GM06990 (cell line): Measurements from ENCODE around the gene FAM174C.
"Not testable (repeated sequence)": the region's sequence is repeated elsewhere in the genome, so short reads cannot be mapped to it uniquely, and the experiment has no call there.

Experiments used
- DNase-seq: peaks from one replicate; pipeline ENCODE4 v3.0.0-alpha.2; 2011; ENCODE audit not compliant: insufficient read length; ENCODE audit errors: extremely low read depth
- H3K27me3 ChIP-seq: replicated peaks from 2 replicates; pipeline ENCODE4 v1.6.0; 2011; ENCODE audit warnings: low read length; ENCODE audit not compliant: control insufficient read depth, insufficient read depth
- H3K36me3 ChIP-seq: 2 replicates; pipeline ENCODE4 v1.5.1; 2011; ENCODE audit warnings: low read length; ENCODE audit not compliant: control insufficient read depth, insufficient read depth
- H3K4me3 ChIP-seq: replicated peaks from 2 replicates; pipeline ENCODE4 v1.5.1; 2011; ENCODE audit warnings: low read depth, mild to moderate bottlenecking, control low read depth, low read length
- TF ChIP-seq, protein P1 (sequence below): IDR thresholded peaks from 2 replicates; pipeline ENCODE4 v1.5.1; 2011; ENCODE audit warnings: low read length, control low read depth, mild to moderate bottlenecking, inconsistent platforms; ENCODE audit not compliant: insufficient read depth, poor library complexity, severe bottlenecking

FAM174C gene

GRCh38 chr19:1317274-1318003, 42.1 kb downstream of the FAM174C start:
- DNase-seq: peak; percentile 3
- TF ChIP-seq, protein P1, sequence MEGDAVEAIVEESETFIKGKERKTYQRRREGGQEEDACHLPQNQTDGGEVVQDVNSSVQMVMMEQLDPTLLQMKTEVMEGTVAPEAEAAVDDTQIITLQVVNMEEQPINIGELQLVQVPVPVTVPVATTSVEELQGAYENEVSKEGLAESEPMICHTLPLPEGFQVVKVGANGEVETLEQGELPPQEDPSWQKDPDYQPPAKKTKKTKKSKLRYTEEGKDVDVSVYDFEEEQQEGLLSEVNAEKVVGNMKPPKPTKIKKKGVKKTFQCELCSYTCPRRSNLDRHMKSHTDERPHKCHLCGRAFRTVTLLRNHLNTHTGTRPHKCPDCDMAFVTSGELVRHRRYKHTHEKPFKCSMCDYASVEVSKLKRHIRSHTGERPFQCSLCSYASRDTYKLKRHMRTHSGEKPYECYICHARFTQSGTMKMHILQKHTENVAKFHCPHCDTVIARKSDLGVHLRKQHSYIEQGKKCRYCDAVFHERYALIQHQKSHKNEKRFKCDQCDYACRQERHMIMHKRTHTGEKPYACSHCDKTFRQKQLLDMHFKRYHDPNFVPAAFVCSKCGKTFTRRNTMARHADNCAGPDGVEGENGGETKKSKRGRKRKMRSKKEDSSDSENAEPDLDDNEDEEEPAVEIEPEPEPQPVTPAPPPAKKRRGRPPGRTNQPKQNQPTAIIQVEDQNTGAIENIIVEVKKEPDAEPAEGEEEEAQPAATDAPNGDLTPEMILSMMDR: no peak
- Histone ChIP-seq H3K27me3 (peaks cover 1% of the 10 kb centered on the region; the same call in 1 of the 2 replicates), H3K36me3 (no peaks in the 10 kb centered on the region), H3K4me3 (no peak overlapping the region)

DNA sequence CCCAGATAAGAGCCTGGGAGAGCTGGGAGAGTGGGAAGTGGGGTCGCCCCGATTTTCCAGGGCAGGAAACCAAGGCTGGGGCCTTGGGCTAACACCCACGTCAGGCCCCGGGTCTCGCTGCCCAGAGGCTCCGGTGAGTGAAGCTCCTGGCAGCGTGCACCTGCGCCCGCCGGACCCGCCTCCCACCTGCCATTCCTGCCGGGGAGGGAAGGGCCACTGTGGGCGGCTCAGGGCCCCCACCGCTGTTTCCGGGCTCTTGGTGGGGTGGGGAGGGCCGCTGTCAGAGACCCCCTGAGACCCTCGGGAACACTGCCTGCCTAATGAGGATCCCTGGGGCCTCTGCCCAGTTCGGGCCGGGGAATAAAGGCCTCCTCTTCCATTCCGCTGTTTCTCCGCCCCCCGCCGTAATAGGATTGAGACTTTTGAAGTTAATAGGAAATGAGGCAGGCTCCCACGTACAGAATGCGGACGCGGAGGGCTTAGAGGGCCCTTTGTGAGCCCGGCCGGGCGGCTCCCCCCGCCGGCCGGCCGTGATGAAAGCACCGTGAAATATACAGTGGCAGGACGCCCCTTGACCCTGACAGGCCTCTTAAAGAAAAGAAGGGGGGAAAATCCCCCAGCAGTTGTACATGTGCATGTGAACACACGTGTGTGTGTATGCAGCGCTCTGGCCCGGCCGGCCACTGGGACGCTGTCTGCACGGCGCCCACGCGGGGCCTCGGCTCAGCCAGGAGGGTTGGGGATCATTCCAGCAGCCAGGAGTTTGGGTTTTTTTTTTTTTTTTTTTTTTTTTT, 43.5 kb downstream of the FAM174C start:
- Histone ChIP-seq H3K36me3 (no peaks in the 10 kb centered on the region), H3K27me3 (peaks cover 1% of the 10 kb centered on the region), H3K4me3 (no peak overlapping the region)
- TF ChIP-seq, protein P1: no peak
- no peak for DNase-seq

GRCh38 chr19:1320282-1320650, 44.9 kb downstream of the FAM174C start:
- H3K4me3 ChIP-seq, DNase-seq, H3K36me3 ChIP-seq, H3K27me3 ChIP-seq: not testable (repeated sequence)

GRCh38 chr19:1321539-1321938, 46.2 kb downstream of the FAM174C start:
- H3K36me3 ChIP-seq: no peaks in the 10 kb centered on the region
- DNase-seq: no peak
- TF ChIP-seq, protein P1: no peak
- peaks cover 3% of the 10 kb centered on the region for H3K27me3 ChIP-seq
- H3K4me3 ChIP-seq: no peak overlapping the region

DNA sequence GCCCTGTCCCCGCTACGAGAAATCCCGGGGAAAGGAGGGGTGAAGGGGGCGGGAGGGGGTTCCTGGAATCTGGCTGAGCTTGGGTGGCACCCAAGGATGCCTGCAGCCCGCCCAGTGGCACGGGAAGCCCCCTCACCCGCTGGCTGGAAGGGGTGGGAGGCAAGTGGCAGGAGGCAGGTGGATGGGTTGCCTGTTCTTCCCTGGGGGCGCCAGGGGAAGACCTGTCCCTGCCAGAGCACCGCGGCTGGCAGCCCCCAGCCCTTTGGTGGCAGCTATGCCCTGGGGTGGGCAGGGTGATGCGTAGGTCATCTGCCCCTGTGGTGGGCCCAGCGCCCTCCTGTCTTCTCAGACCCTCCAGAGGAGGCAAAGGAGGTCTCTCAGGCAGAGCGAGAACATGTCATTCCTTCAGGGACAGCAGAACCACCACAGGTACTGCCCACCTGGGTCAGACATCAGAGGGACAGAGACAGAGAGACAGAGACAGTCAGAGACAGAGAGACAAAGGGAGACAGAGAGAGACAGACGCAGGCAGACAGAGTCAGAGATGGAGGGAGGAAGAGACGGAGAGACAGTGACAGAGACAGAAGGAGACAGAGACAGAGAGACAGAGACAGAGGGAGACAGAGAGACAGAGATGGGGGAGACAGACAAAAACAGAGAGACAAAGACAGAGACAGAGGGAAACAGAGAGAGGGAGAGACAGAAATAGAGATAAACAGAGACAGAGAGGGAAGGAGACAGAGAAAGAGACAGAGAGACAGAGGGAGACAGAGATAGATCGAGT, 47.1 kb downstream of the FAM174C start:
- no peak overlapping the region for H3K4me3 ChIP-seq
- H3K36me3 ChIP-seq: no peaks in the 10 kb centered on the region
- TF ChIP-seq, protein P1: no peak
- no peak for DNase-seq
- peaks cover 2% of the 10 kb centered on the region for H3K27me3 ChIP-seq
